Right kidney (tissue), 9 donors: ENCODE measurements around the gene KDM5A.
A peak's percentile ranks its signal among the peaks of the same experiment; 100 is the strongest.
"Not testable (repeated sequence)": the region's sequence is repeated elsewhere in the genome, so short reads cannot be mapped to it uniquely, and the experiment has no call there.

ENCODE experiments used
- DNase-seq: peaks from one replicate; pipeline ENCODE4 v3.0.0-alpha.2; 2016
- long read RNA-seq, 8 donors: transcript quantifications; one replicate each; lab custom pipeline, GENCODE V29; 2026

KDM5A gene
- long read RNA-seq, donor 1, partial matches to known transcripts = 0 of 2 reads
- long read RNA-seq, donor 1, other reads (novel, unspliced or antisense) = 0 of 2 reads
- long read RNA-seq, donor 2, partial matches to known transcripts = 0 of 1 reads
- long read RNA-seq, donor 2, other reads (novel, unspliced or antisense) = 0 of 1 reads
- long read RNA-seq, donor 3 = 0 reads
- long read RNA-seq, donor 4 = 0 reads
- long read RNA-seq, donor 5, partial matches to known transcripts = 0 of 1 reads
- long read RNA-seq, donor 5, other reads (novel, unspliced or antisense) = 0 of 1 reads
- long read RNA-seq, donor 6 = 0 reads
- long read RNA-seq, donor 7, partial matches to known transcripts = 0 of 3 reads
- long read RNA-seq, donor 7, other reads (novel, unspliced or antisense) = 0 of 3 reads
- long read RNA-seq, donor 8, partial matches to known transcripts = 0 of 1 reads
- long read RNA-seq, donor 8, other reads (novel, unspliced or antisense) = 0 of 1 reads

GRCh38 chr12:389142-390096 lies at the start of gene KDM5A:
Gene KDM5A (minus strand): TSS chr12:389320. CDS start chr12:389091, 229 bp downstream.
- DNase-seq = peak; percentile 99

- DNase-seq = not testable (repeated sequence)
Observed at GRCh38 chr12:435737-436136, 46.6 kb upstream of the KDM5A start.

- DNase-seq = no peak
Observed at GRCh38 chr12:422526-422925, 33.4 kb upstream of the KDM5A start.

- no peak for DNase-seq
Observed at GRCh38 chr12:418432-418831, 29.3 kb upstream of the KDM5A start.

GRCh38 chr12:414859-415258 lies 25.7 kb upstream of the KDM5A start:
- DNase-seq = no peak

- DNase-seq = no peak
Observed at GRCh38 chr12:402029-402389, 12.9 kb upstream of the KDM5A start.

- DNase-seq = peak; percentile 97
Observed at GRCh38 chr12:401235-402028, 12.3 kb upstream of the KDM5A start, which contains the start of gene CCDC77. Gene CCDC77 (plus strand): TSS chr12:401644. CDS start chr12:409384, 7,740 bp downstream.

- no peak for DNase-seq
Observed at GRCh38 chr12:400828-401227, 11.7 kb upstream of the KDM5A start.

GRCh38 chr12:388541-389141 lies 479 bp downstream of the KDM5A start:
- DNase-seq = no peak

- DNase-seq = no peak
Observed at GRCh38 chr12:388012-388411, 1.1 kb downstream of the KDM5A start.

GRCh38 chr12:386651-387050 lies 2.5 kb downstream of the KDM5A start:
- no peak for DNase-seq

- DNase-seq = not testable (repeated sequence)
Observed at GRCh38 chr12:370739-371485, 18.2 kb downstream of the KDM5A start.

- no peak for DNase-seq
Observed at GRCh38 chr12:367972-368371, 21.1 kb downstream of the KDM5A start.

- no peak for DNase-seq
Observed at GRCh38 chr12:366820-367219, 22.3 kb downstream of the KDM5A start.

GRCh38 chr12:359091-359490 lies 30.0 kb downstream of the KDM5A start:
- no peak for DNase-seq

- no peak for DNase-seq
Observed at GRCh38 chr12:356276-356988, 32.7 kb downstream of the KDM5A start.

GRCh38 chr12:351197-351596 lies 37.9 kb downstream of the KDM5A start:
- DNase-seq = not testable (repeated sequence)

- not testable (repeated sequence) for DNase-seq
Observed at GRCh38 chr12:349625-350024, 39.5 kb downstream of the KDM5A start.

- not testable (repeated sequence) for DNase-seq
Observed at GRCh38 chr12:343036-343435, 46.1 kb downstream of the KDM5A start.

- DNase-seq = no peak
Observed at GRCh38 chr12:337039-337438, 52.1 kb downstream of the KDM5A start.
